GM19324 (cell line): ENCODE data around the gene TRIM17.

Experiments
- ATAC-seq: cut with Tn5 transposase; IDR thresholded peaks from one replicate; pipeline ENCODE4 v1.9.1; 2021; ENCODE audit warnings: mild to moderate bottlenecking, moderate library complexity; ENCODE audit not compliant: unreplicated experiment, low FRiP score

The TRIM17 gene

GRCh38 chr1:228391411-228392020 lies 25.1 kb downstream of the TRIM17 start:
- ATAC-seq, result no peak

- no peak for ATAC-seq
Observed at GRCh38 chr1:228390649-228391048, 26.0 kb downstream of the TRIM17 start.

- no peak for ATAC-seq
Observed at GRCh38 chr1:228387321-228387720, 29.3 kb downstream of the TRIM17 start.

GRCh38 chr1:228385232-228385631 lies 31.4 kb downstream of the TRIM17 start:
- ATAC-seq, result no peak

- no peak for ATAC-seq
Observed at GRCh38 chr1:228383773-228384172, 32.9 kb downstream of the TRIM17 start.

- no peak for ATAC-seq
Observed at GRCh38 chr1:228381356-228381755, 35.3 kb downstream of the TRIM17 start.

- ATAC-seq, result no peak
Observed at GRCh38 chr1:228379666-228380065, 37.0 kb downstream of the TRIM17 start.

GRCh38 chr1:228378873-228379460 lies 37.7 kb downstream of the TRIM17 start:
- no peak for ATAC-seq

GRCh38 chr1:228378090-228378872 lies 38.4 kb downstream of the TRIM17 start:
- no peak for ATAC-seq

- ATAC-seq, result no peak
Observed at GRCh38 chr1:228377664-228378089, 39.0 kb downstream of the TRIM17 start.

- ATAC-seq, result no peak
Observed at GRCh38 chr1:228376651-228377631, 39.7 kb downstream of the TRIM17 start.

- ATAC-seq, result no peak
Observed at GRCh38 chr1:228376262-228376628, 40.4 kb downstream of the TRIM17 start.

- no peak for ATAC-seq
Observed at GRCh38 chr1:228375578-228376261, 40.9 kb downstream of the TRIM17 start.

GRCh38 chr1:228374711-228375577 lies 41.7 kb downstream of the TRIM17 start:
- no peak for ATAC-seq

GRCh38 chr1:228373681-228374571 lies 42.7 kb downstream of the TRIM17 start:
- ATAC-seq, result no peak

GRCh38 chr1:228373004-228373680 lies 43.5 kb downstream of the TRIM17 start:
- no peak for ATAC-seq

- ATAC-seq, result no peak
Observed at GRCh38 chr1:228372183-228373003, 44.3 kb downstream of the TRIM17 start.
